DLD1 (cell line): ENCODE results near the gene CHRND.

Experiments used
- in situ Hi-C: cut with HindIII; loops from 2 replicates; pipeline ENCODE4 v1.10.0; 2017; ENCODE audit warnings: low sequenced_read_pairs

Gene CHRND

GRCh38 chr2:232525791-232526371 is at the start of gene CHRND:
Gene CHRND, plus strand, starts transcription at chr2:232526160. Its CDS starts 56 bp downstream, at chr2:232526216.
- in situ Hi-C loops = no loop called here

- in situ Hi-C loops = no loop called here
These were observed 49.2 kb upstream of the CHRND start for GRCh38 chr2:232476791-232477190.

GRCh38 chr2:232477751-232478510 is 48.0 kb upstream of the CHRND start:
- in situ Hi-C loops = no loop called here

GRCh38 chr2:232478571-232479340 is 47.2 kb upstream of the CHRND start:
- in situ Hi-C loops = no loop called here

- in situ Hi-C loops = no loop called here
These were observed 46.4 kb upstream of the CHRND start for GRCh38 chr2:232479341-232480200.

GRCh38 chr2:232480201-232481190 is 45.5 kb upstream of the CHRND start:
- in situ Hi-C loops = no loop called here

- in situ Hi-C loops = no loop called here
These were observed 44.4 kb upstream of the CHRND start for GRCh38 chr2:232481322-232482140.

GRCh38 chr2:232482301-232483238 is 43.4 kb upstream of the CHRND start:
- in situ Hi-C loops = no loop called here

- in situ Hi-C loops = no loop called here
These were observed 42.5 kb upstream of the CHRND start for GRCh38 chr2:232483311-232483922.

GRCh38 chr2:232483923-232484627 is 41.9 kb upstream of the CHRND start:
- in situ Hi-C loops = no loop called here

GRCh38 chr2:232484628-232485347 is 41.2 kb upstream of the CHRND start:
- in situ Hi-C loops = no loop called here

- in situ Hi-C loops = no loop called here
These were observed 40.6 kb upstream of the CHRND start for GRCh38 chr2:232485348-232485756.

GRCh38 chr2:232485757-232486557 is 40.0 kb upstream of the CHRND start:
- in situ Hi-C loops = no loop called here

- in situ Hi-C loops = no loop called here
These were observed 39.2 kb upstream of the CHRND start for GRCh38 chr2:232486558-232487384.
